Fibroblast of lung (primary cell): ENCODE data around the gene LSM12. TPM values are rescaled to one million over a fixed set of nuclear protein-coding genes. Genes with fewer than 3 reads are reported as not detected.

Source experiments
- DNase-seq, 2 donors: peaks; one replicate each; pipeline versions ENCODE4 v3.0.0 to v3.0.0-alpha.2; 2010; ENCODE audit warnings: low read depth in 2 of 2
- H2AFZ ChIP-seq: 2 replicates; pipeline ENCODE4 v1.5.1; 2012; ENCODE audit warnings: low read length, control low read depth, inconsistent platforms
- H3K27ac ChIP-seq: 2 replicates; pipeline ENCODE4 v1.5.1; 2011; ENCODE audit warnings: low read length, control low read depth; ENCODE audit not compliant: insufficient read depth
- H3K27me3 ChIP-seq: 2 replicates; pipeline ENCODE4 v1.5.1; 2011; ENCODE audit warnings: mild to moderate bottlenecking, low read length; ENCODE audit not compliant: control insufficient read depth, insufficient read depth
- H3K36me3 ChIP-seq: 2 replicates; pipeline ENCODE4 v1.5.1; 2011; ENCODE audit warnings: low read length; ENCODE audit not compliant: control insufficient read depth, insufficient read depth
- H3K4me1 ChIP-seq: 2 replicates; pipeline ENCODE4 v1.5.1; 2011; ENCODE audit warnings: low read length; ENCODE audit not compliant: control insufficient read depth, insufficient read depth; ENCODE audit errors: extremely low read depth
- H3K4me2 ChIP-seq: 2 replicates; pipeline ENCODE4 v1.5.1; 2011; ENCODE audit warnings: low read length, control low read depth; ENCODE audit not compliant: insufficient read depth; ENCODE audit errors: extremely low read depth
- H3K4me3 ChIP-seq, 4 experiments: fragments of 200-600 bp in 1 of 4; sonication (generic) in 1 of 4; replicated peaks in 1 of 4; 2 replicates each; pipeline ENCODE4 v1.5.1; 2011 to 2016; ENCODE audit warnings: low read length in 4 of 4, low read depth in 3 of 4, mild to moderate bottlenecking in 3 of 4, control low read depth in 2 of 4, inconsistent platforms in 1 of 4, mixed read lengths in 1 of 4; ENCODE audit not compliant: insufficient read depth in 1 of 4; ENCODE audit errors: control extremely low read depth in 1 of 4
- H3K79me2 ChIP-seq: 2 replicates; pipeline ENCODE4 v1.5.1; 2012; ENCODE audit warnings: mild to moderate bottlenecking, low read length, inconsistent platforms; ENCODE audit not compliant: control insufficient read depth, insufficient read depth
- H3K9ac ChIP-seq: 2 replicates; pipeline ENCODE4 v1.5.1; 2011; ENCODE audit warnings: mild to moderate bottlenecking, low read length, control low read depth; ENCODE audit not compliant: insufficient read depth
- H3K9me3 ChIP-seq: 2 replicates; pipeline ENCODE4 v1.5.1; 2012; ENCODE audit warnings: low read depth, low read length; ENCODE audit not compliant: control insufficient read depth, insufficient read depth
- H4K20me1 ChIP-seq: 2 replicates; pipeline ENCODE4 v1.5.1; 2011; ENCODE audit warnings: low read length; ENCODE audit not compliant: control insufficient read depth, insufficient read depth; ENCODE audit errors: extremely low read depth
- EZH2 ChIP-seq: IDR thresholded peaks from 2 replicates; pipeline ENCODE4 v1.5.1; 2012; ENCODE audit warnings: low read length, control low read depth, mild to moderate bottlenecking; ENCODE audit errors: missing control alignments
- polyA plus RNA-seq, 2 donors: library from polyadenylated mRNA; depleted of rRNA in 1 of 2; stranded (reverse) in 1 of 2; unstranded in 1 of 2; fragments of >200 nt; gene quantifications; 2 replicates each; pipeline ENCODE4 v1.2.1, GENCODE V29; 2011 to 2012; ENCODE audit warnings: missing spikeins in 1 of 2
- total RNA-seq: library from RNA; depleted of rRNA; stranded (reverse); fragments of >200 nt; gene quantifications from 2 replicates; pipeline ENCODE4 v1.2.1, GENCODE V29; 2014
- TF ChIP-seq, protein P1 (sequence below), 2 donors: IDR thresholded peaks in 1 of 2; conservative IDR thresholded peaks in 1 of 2; 1 replicate in 1 of 2; 2 replicates in 1 of 2; pipeline ENCODE4 v1.5.1; 2011 to 2012; ENCODE audit warnings: low read length in 2 of 2, control low read depth in 1 of 2, inconsistent platforms in 1 of 2, low read depth in 1 of 2, mild to moderate bottlenecking in 1 of 2

The LSM12 gene
- total and polyA plus RNA-seq, 2 donors (not counting 1 experiment from before 2014, with no cell fraction given) = 25.6 to 79.3 TPM

DNA sequence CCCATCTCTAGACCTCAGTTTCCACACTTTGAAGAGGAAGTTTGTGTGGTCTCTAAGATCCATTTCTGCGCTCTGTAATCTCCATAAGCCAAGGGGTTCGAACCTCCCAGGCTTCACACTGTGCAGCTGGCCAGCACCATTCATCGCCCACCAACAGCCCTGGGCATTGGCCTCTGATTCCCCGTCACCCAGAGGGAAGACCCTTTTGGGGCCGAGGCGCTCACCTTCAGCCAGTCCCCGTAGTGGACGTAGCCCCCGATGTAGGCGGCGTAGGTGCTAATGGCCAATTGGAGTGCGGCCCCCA is 52.4 kb downstream of the LSM12 start:
- Histone ChIP-seq H3K4me1 (peaks cover 8% of the 10 kb centered on the region), H4K20me1 (no peaks in the 10 kb centered on the region), H3K4me3 (peak overlapping the region; percentile 80 to 99 (median 97)), H3K4me2 (peak overlapping the region; percentile 90), H3K79me2 (peaks cover 2% of the 10 kb centered on the region), H3K27ac (peak overlapping the region; percentile 87), H2AFZ (peak overlapping the region; percentile 84), H3K9ac (peak overlapping the region; percentile 82), H3K36me3 (peaks cover 5% of the 10 kb centered on the region), H3K27me3 (no peaks in the 10 kb centered on the region), H3K9me3 (no peaks in the 10 kb centered on the region)
- DNase-seq = peak in 1 of 2 donors; percentile 49
- TF ChIP-seq EZH2 = no peak
- TF ChIP-seq, protein P1, sequence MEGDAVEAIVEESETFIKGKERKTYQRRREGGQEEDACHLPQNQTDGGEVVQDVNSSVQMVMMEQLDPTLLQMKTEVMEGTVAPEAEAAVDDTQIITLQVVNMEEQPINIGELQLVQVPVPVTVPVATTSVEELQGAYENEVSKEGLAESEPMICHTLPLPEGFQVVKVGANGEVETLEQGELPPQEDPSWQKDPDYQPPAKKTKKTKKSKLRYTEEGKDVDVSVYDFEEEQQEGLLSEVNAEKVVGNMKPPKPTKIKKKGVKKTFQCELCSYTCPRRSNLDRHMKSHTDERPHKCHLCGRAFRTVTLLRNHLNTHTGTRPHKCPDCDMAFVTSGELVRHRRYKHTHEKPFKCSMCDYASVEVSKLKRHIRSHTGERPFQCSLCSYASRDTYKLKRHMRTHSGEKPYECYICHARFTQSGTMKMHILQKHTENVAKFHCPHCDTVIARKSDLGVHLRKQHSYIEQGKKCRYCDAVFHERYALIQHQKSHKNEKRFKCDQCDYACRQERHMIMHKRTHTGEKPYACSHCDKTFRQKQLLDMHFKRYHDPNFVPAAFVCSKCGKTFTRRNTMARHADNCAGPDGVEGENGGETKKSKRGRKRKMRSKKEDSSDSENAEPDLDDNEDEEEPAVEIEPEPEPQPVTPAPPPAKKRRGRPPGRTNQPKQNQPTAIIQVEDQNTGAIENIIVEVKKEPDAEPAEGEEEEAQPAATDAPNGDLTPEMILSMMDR (conservative IDR thresholded peaks at IDR 0.05 in 1 of 2, IDR thresholded peaks at IDR 0.05 in 1 of 2; ENCODE audit: low read depth in 1 of 2, low read length in 2 of 2) = no peak

DNA sequence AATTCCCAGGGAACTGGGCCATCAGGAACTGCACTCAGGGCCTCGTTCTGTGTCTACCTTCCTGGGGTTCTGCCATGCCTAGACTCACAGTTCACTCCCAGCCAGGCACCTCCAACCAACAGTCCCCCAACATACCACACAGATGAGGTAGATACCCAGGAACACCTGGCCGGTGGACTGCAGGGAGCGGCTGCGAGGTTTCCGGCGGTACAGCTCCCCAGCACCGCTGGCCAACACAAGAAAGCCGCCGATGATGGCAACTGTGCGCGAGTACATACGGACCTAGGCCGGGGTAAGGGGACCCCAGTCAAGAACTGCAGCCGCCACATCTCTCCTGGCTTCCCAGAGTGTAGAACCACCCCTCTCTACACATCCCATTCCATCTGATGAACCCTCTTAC is 53.6 kb downstream of the LSM12 start:
- Histone ChIP-seq H3K79me2 (peaks cover 2% of the 10 kb centered on the region), H3K9me3 (no peaks in the 10 kb centered on the region), H3K4me2 (no peak overlapping the region), H3K27ac (no peak overlapping the region), H3K27me3 (no peaks in the 10 kb centered on the region), H4K20me1 (no peaks in the 10 kb centered on the region), H3K36me3 (peaks cover 5% of the 10 kb centered on the region), H3K4me3 (no peak overlapping the region), H2AFZ (no peak overlapping the region), H3K9ac (no peak overlapping the region), H3K4me1 (peaks cover 11% of the 10 kb centered on the region)
- no peak for TF ChIP-seq EZH2
- TF ChIP-seq, protein P1 (conservative IDR thresholded peaks at IDR 0.05 in 1 of 2, IDR thresholded peaks at IDR 0.05 in 1 of 2; ENCODE audit: low read depth in 1 of 2, low read length in 2 of 2) = no peak
- DNase-seq = no peak

DNA sequence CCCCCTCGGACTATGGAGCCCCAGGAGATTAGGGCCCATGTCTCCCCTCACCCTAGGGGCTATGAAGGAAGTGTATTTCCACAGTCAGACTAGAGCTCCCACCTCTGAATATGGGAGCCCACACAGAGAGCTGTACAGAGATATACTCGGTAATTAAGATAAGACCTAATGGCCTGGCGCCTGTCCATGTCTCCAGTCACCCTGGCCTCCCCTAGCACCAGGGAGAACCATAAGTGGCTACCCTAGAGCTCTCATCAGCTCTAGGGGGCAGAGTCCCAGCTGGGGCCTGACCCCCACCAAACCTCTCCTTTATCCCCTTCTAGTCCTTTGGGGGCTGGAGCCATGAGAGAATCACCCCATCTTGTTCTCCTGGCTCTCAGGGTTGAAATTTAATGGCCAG is 54.1 kb downstream of the LSM12 start:
- Histone ChIP-seq H3K79me2 (peaks cover 2% of the 10 kb centered on the region), H3K36me3 (peaks cover 5% of the 10 kb centered on the region), H3K27me3 (no peaks in the 10 kb centered on the region), H3K9me3 (no peaks in the 10 kb centered on the region), H4K20me1 (no peaks in the 10 kb centered on the region), H3K4me3 (no peak overlapping the region), H3K9ac (no peak overlapping the region), H2AFZ (no peak overlapping the region), H3K4me2 (no peak overlapping the region), H3K4me1 (peaks cover 16% of the 10 kb centered on the region), H3K27ac (no peak overlapping the region)
- DNase-seq = no peak
- TF ChIP-seq, protein P1 (conservative IDR thresholded peaks at IDR 0.05 in 1 of 2, IDR thresholded peaks at IDR 0.05 in 1 of 2; ENCODE audit: low read depth in 1 of 2, low read length in 2 of 2) = no peak
- TF ChIP-seq EZH2 = no peak
